ENCODE measurements around the gene AP3D1. TPM values are rescaled to one million over a fixed set of nuclear protein-coding genes. Genes with fewer than 3 reads are reported as not detected.
A peak's percentile ranks its signal among the peaks of the same experiment; 100 is the strongest.

AP3D1 gene
- total and polyA plus RNA-seq, 4 donors: 21.7 to 79.8 (median 59.6) TPM

DNA sequence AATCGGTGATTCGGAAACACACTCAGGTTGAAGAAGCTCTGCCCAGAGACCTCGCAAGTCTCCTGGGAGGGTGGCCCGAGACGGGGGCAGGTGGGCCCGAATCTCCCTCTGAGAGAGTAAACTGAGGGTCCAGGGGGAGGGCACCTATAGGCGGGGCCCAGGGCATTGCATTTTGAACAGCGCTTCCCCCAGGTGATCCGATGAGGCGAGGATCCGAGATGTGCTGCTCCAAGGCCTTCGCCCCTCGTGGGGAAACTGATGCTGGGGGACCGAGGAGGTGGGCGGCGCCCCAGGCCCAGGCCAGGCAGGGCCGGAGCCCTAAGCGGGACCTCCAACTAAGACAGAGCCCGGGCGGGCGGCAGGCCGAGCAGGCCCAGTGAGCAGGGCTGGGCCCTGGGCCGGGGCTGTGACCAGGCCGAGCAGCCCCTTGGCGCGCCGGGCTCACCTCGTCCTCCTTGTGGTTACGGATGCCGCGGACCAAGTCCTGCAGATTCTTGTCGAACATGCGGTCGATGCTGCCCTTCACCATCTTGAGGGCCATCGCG is 500 bp downstream of the AP3D1 start:
- Histone ChIP-seq H3K4me1 (ENCODE audit: control insufficient read depth in 4 of 4, insufficient read depth in 4 of 4, low read length in 3 of 4) (peaks cover 9 to 39% (median 27%) of the 10 kb centered on the region in 4 donors), H3K9me3 (ENCODE audit: control insufficient read depth in 4 of 4, low read length in 3 of 4) (no peaks in the 10 kb centered on the region), H3K4me3 (ENCODE audit: low read depth in 1 of 3, low read length in 3 of 3) (peak overlapping the region; percentile 87 to 94 (median 92)), H3K9ac (ENCODE audit: low read depth in 1 of 2, low read length in 2 of 2) (peak overlapping the region; percentile 90 to 91), H3K27ac (ENCODE audit: low read depth in 1 of 2, low read length in 2 of 2) (peak overlapping the region; percentile 72 to 78), H3K27me3 (ENCODE audit: control insufficient read depth in 4 of 4, insufficient read depth in 4 of 4, low read length in 3 of 4) (no peaks in the 10 kb centered on the region), H3K36me3 (ENCODE audit: control insufficient read depth in 4 of 4, insufficient read depth in 3 of 4, low read depth in 1 of 4, low read length in 3 of 4) (no peaks in the 10 kb centered on the region)
- TF ChIP-seq YY1 (IDR thresholded peaks at IDR 0.05): no peak
- TF ChIP-seq EGR1 (IDR thresholded peaks at IDR 0.05; ENCODE audit: low read depth in 2 of 2): no peak
- no peak for TF ChIP-seq GABPA (IDR thresholded peaks at IDR 0.05 in 1 of 2, conservative IDR thresholded peaks at IDR 0.05 in 1 of 2)
- no peak for TF ChIP-seq HNF4A (conservative IDR thresholded peaks at IDR 0.05)
- no peak for TF ChIP-seq HNF4G (IDR thresholded peaks at IDR 0.05)
- no peak for TF ChIP-seq FOXA2 (IDR thresholded peaks at IDR 0.05)
- no peak for TF ChIP-seq SP1 (IDR thresholded peaks at IDR 0.05)
- TF ChIP-seq FOXA1 (IDR thresholded peaks at IDR 0.05): no peak
- no peak for TF ChIP-seq NR2F2 (IDR thresholded peaks at IDR 0.05)
- TF ChIP-seq RAD21 (IDR thresholded peaks at IDR 0.05): no peak
- TF ChIP-seq, protein P1, sequence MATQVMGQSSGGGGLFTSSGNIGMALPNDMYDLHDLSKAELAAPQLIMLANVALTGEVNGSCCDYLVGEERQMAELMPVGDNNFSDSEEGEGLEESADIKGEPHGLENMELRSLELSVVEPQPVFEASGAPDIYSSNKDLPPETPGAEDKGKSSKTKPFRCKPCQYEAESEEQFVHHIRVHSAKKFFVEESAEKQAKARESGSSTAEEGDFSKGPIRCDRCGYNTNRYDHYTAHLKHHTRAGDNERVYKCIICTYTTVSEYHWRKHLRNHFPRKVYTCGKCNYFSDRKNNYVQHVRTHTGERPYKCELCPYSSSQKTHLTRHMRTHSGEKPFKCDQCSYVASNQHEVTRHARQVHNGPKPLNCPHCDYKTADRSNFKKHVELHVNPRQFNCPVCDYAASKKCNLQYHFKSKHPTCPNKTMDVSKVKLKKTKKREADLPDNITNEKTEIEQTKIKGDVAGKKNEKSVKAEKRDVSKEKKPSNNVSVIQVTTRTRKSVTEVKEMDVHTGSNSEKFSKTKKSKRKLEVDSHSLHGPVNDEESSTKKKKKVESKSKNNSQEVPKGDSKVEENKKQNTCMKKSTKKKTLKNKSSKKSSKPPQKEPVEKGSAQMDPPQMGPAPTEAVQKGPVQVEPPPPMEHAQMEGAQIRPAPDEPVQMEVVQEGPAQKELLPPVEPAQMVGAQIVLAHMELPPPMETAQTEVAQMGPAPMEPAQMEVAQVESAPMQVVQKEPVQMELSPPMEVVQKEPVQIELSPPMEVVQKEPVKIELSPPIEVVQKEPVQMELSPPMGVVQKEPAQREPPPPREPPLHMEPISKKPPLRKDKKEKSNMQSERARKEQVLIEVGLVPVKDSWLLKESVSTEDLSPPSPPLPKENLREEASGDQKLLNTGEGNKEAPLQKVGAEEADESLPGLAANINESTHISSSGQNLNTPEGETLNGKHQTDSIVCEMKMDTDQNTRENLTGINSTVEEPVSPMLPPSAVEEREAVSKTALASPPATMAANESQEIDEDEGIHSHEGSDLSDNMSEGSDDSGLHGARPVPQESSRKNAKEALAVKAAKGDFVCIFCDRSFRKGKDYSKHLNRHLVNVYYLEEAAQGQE (IDR thresholded peaks at IDR 0.05): no peak
- TF ChIP-seq, protein P2, sequence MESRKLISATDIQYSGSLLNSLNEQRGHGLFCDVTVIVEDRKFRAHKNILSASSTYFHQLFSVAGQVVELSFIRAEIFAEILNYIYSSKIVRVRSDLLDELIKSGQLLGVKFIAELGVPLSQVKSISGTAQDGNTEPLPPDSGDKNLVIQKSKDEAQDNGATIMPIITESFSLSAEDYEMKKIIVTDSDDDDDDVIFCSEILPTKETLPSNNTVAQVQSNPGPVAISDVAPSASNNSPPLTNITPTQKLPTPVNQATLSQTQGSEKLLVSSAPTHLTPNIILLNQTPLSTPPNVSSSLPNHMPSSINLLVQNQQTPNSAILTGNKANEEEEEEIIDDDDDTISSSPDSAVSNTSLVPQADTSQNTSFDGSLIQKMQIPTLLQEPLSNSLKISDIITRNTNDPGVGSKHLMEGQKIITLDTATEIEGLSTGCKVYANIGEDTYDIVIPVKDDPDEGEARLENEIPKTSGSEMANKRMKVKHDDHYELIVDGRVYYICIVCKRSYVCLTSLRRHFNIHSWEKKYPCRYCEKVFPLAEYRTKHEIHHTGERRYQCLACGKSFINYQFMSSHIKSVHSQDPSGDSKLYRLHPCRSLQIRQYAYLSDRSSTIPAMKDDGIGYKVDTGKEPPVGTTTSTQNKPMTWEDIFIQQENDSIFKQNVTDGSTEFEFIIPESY (IDR thresholded peaks at IDR 0.05): no peak
- TF ChIP-seq, protein P3, sequence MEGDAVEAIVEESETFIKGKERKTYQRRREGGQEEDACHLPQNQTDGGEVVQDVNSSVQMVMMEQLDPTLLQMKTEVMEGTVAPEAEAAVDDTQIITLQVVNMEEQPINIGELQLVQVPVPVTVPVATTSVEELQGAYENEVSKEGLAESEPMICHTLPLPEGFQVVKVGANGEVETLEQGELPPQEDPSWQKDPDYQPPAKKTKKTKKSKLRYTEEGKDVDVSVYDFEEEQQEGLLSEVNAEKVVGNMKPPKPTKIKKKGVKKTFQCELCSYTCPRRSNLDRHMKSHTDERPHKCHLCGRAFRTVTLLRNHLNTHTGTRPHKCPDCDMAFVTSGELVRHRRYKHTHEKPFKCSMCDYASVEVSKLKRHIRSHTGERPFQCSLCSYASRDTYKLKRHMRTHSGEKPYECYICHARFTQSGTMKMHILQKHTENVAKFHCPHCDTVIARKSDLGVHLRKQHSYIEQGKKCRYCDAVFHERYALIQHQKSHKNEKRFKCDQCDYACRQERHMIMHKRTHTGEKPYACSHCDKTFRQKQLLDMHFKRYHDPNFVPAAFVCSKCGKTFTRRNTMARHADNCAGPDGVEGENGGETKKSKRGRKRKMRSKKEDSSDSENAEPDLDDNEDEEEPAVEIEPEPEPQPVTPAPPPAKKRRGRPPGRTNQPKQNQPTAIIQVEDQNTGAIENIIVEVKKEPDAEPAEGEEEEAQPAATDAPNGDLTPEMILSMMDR (IDR thresholded peaks at IDR 0.05; ENCODE audit: low read depth, low read length, missing input control): no peak
- TF ChIP-seq TAF1 (conservative IDR thresholded peaks at IDR 0.05): no peak
- TF ChIP-seq, protein P4, sequence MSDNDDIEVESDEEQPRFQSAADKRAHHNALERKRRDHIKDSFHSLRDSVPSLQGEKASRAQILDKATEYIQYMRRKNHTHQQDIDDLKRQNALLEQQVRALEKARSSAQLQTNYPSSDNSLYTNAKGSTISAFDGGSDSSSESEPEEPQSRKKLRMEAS (IDR thresholded peaks at IDR 0.05): no peak
- under 1% methylated on average over 36 of the region's 36 CpGs for WGBS
- peak; percentile 55 for DNase-seq (ENCODE audit: low spot score)
